HG03064 (cell line): ENCODE measurements around the gene SPAG4.

Experiments
- ATAC-seq: cut with Tn5 transposase; IDR thresholded peaks from one replicate; pipeline ENCODE4 v1.9.1; 2021; ENCODE audit warnings: low read depth; ENCODE audit not compliant: unreplicated experiment

The SPAG4 gene

DNA sequence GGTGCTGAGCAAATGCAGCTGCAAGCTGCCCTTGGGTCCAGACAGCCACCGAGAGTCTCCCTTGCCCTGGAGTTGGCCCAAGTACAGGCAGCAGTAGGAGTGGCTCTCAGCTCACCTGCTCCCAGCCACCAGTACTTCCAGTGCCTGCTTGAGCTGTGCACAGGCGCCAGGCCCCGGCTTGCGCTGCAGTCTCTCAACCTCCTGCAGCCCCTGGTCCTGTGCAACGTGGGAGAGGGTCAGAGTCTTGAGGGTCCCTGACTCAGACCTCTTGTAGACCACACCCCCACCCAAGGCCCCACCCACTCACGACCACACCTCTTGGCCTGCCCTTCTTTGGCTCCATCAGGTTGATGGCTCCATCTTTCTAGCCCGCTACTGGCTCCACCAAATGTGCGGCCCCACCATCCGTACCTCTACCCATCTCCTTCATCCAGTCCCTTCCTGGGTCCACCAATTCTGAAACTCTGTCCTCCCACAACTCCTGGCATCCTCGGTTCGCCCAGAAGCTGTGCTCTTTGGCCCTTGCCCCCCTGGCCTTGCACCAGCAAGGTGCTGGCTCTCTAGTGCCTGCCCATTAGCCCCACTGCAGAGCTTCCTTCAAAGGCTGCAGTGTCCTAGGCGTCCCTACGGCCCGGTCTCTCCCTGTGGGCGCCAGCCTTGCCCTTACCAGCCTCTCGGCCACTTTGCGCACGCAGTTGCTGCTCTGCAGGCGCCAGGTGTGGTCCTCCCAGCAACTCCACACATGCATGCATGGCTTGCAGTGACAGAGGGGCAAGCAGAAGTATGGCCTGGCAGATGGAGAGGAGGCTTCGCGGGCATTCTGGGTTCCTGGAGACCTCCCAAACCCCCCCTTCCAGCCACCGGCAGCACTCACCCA, 16.5 kb upstream of the SPAG4 start:
- no peak for ATAC-seq

DNA sequence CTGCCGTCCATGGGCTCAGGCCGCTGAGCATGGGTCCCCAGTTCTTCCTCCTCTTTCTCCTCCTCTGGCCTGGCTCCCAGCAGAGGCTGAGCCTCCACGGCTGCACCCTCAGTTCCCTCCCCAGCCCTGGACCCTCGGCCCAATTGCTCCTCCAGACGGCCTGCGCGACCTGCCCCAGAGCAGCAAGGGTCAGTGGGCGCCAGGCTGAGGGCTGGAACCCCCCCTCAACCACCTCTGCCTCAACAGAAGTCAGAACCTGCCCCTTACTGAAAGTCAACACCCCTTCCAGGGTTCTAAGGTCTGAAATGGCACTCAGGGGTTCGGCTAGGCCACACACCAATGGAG, 15.9 kb upstream of the SPAG4 start:
- no peak for ATAC-seq

DNA sequence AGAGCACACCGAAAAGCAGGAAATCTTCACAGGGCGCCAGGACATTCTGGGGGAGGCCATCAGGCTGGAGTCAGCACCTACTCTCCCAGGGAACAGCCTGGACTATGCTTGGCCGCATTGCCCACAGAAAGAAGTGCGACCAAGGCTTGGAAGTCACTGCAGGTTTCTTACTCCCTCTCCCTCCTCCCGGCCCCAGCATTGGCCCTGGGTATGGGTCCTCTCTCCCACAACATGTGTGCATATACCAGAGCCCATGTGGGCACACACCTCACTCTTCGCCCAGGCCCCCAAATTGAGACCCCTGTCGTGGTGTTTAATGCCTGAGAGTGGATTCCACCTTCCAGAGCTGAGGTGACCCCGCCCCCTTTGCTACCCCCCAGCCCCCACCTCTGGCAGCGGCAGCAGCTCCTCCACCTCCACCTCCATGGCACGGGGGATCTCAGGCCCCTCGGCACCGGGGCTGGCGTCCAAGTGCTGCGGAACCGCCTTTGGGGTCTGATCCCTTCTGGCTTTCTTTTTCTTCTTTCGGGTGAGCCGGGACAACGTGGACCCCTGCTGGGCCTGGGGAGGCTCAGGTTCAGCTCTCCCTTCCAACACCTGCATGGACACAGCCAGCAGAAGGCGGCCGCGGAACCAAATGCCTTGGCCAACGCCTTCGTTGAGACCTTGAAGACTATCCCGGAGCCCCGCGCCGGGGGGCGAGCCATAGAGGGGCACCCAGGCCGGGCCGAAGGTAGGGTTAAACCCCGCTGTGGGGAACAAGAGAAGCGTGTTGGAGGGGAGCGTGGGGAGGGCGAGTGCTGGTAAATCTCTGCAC, 15.2 kb upstream of the SPAG4 start:
- no peak for ATAC-seq

DNA sequence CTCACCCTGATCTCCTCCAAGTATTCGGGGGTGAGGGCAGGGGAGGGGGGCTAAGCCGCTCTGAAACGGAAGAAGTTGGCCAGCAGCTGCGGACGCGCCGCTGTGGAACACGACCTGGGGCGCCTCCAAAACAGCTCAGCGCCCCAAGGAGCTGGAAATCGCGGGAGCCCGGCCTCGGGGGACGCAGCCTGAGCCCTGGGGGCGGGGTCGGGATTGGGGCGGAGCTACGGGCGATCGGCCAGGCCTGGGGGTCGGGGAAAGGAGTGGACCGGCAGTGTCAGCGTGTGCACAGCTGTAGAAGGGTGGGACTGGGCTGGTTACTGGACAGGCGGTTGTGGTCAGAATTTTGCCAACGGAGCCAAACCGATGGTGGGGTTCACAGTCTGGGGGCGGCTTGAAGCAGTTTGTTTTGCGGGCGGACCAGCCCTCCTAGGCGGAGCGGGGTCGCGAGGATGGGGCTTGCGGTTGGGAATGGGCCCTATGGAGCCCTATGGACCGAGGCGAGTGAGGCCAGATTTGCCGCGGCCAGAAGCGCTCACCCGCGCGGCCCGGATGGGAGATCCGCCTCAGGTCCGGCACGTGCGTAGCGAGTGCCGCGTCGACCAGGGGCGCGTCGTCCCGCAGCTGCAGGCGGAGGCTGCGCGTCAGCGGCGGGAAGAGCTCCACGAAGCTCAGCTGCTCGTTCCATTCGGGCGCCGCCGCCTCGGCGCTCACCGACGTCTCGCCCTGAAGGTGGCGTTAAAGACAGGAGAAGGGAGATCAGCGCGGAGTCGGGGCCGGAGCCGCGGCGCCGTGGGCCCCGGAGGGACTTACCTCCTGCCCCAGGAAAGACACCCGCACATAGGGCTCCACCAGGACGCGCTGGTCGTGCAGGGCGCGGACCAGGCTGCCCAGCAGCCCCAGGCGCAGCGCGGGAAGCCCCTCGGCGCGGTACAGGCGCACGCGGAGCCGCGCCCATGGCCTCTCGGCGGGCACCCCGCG, 14.3 kb upstream of the SPAG4 start:
- peak; percentile 57 for ATAC-seq

DNA sequence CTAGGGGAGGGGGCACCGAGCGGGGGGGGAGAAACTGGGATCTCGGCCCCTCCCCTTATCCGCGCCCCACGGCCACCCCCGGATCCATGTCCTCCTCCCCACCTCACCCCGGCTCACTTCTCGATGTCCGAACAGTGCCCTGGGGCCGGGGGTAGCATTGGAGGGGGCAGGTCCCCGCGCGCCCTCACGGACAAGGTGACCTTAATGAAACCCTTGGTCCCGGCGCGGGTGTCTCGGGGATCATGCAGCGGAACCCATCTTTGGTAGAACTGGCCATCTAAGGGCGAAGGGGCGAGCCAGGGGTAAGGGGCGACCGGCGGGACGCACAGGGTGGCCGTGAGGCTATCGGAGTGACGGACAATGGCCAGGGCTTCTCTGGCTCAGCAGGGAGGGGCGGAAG, 13.6 kb upstream of the SPAG4 start:
- ATAC-seq = no peak

DNA sequence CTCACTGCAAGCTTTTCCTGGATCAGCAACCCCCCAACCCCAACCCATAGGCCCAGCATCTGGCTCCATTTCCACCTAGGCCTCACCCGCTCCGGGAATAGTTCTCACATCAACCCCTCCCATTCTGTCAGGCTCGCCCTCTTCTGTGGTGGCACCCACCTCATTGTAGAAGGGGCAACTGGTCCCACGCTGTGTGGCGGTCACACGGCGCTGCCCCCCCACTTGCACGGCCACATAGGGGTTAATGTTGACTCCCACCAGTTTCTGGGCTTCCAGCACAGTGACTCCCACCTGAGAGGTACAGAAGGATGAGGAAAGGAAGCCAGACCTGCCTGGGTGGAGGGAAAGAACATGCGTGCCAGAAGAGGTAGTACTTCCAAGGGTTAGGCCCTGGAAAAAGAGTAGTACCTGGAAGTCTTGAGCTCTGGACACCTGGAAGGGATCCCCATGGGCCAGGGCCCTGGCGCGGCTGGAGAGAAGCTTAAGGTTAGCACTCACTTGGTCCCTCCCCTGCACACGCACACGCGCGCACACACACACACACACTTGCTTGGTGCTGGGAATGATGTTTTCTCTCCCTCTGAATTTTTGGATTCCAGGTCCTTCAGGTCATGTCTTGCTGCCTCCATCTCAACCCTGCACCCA, 12.7 kb upstream of the SPAG4 start:
- no peak for ATAC-seq

DNA sequence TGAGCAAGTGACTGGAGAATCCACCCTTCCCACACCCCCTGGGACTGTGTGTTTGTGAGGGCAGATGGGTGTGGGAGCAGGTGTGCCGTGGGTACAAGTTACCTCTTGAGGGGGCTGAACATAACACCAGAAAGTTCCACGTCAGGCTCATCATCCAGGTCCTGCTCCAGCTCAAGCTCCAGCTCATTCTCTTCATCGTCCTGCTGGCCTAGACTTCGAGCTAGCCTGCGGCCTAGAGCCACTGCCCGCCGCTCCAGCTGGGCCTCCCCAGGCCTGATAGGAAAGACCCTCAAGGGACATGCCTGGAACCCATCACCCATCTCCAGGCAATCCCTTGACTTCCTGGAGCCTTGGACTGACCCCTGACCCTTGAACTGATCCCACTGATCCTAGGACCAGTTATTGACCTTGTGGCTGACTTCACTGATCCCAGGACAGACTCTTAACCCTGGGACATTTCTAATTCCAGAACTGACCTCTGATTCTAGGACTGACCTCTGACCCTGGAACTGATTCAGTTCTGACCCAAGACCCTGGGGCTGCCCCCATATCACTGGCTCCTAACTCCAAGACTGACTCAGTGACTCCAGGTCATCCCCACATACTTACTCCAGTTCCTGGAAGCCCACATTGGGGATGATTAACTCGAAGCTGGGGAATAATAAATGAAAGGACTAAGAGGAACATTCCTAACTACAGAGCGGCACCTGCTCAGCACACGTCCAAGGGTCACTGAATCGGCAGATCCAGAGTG, 11.8 kb upstream of the SPAG4 start:
- no peak for ATAC-seq

DNA sequence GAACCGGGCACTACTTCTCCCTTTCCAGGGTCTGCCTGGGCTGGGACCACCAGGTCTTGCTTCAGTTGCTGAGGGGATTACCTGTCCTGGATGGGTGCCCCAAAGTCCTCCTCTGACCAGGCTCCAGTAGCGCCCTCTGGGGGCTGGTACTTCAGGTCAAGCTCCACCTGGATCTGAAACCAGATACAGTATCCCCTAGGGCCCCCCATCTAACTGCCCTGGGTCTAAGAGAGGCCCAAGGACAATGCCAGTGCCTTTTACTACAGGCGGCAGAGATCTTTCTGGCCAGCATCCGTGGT, 11.2 kb upstream of the SPAG4 start:
- no peak for ATAC-seq

DNA sequence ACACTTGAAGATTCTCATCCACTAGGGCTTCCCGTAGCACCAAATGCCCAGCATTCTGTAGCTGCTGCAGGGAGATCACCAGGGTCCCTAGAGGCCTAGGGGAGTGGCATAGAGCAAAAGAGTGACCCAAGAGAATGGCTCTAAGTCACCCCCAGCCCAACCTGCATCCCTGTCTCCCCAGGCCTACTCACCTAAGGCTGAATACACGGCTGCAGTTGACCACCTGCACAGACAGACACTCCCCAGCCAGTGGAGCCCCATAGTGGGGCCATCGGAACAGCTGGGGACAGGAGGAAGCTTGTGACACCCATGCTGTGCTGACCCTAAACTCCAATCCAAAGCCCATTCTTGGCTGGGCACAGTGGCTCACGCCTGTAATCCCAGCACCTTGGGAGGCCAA, 9.5 kb upstream of the SPAG4 start:
- ATAC-seq = no peak

DNA sequence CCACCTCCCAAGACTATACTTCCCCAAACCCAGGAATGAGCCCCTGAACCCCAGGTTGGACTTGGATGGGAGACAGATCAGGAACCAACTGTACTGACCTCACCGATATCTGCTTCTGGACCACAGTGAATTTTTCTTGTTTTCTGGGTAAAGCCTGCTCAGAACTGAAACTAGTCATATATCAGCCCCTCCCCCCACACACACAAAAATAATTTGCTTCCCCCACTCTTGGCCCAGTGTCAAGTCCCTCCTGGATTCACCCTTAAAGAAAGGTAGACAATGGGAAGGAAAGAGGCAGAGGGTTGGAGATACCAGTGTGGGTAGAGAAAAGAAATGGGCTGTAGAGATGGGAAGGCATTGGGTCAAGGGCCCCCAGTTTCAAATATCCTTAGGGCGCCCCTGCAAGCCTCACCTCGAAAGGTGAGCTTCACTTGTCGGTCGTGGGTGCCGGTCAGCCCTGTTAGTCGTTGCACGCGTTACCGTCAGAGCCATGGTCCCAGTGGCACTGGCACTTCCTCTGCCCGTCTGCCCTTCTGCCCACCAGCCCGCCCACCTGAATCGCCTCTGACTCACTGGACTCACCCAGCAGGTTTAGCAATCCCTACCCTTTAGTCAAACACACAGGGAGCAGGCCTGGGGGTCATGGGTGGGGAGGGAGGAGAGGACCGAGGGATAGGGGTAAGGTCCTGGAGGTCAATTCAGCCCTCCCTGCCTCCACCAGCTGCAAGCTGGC, 8.5 kb upstream of the SPAG4 start:
- ATAC-seq = no peak

DNA sequence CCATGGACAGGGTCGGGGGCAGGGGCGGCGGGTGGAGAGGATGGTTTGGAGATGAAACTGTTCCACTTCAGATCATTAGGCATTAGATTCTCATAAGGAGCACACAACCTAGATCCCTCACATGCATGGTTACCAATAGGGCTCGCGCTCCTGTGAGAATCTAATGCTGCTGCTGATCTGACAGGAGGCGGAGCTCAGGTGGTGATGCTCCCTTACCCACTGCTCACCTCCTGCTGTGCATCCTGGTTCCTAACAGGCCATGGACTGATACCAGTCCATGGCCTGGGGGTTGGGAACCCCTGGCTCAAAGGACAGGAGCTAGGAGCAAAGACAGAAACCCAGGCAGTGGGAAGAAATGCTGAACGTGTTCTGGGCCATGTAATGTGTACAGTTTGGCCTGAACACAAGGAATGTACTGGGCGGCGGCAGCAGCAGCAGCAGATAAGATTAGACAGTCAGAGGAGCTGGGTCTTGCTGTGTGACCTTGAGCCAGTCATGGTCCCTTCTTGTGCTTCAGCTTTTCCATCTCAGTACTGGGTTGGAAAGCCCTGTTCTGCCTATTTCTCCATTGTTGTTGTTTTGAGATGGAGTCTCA, 4.7 kb upstream of the SPAG4 start:
- ATAC-seq = no peak

DNA sequence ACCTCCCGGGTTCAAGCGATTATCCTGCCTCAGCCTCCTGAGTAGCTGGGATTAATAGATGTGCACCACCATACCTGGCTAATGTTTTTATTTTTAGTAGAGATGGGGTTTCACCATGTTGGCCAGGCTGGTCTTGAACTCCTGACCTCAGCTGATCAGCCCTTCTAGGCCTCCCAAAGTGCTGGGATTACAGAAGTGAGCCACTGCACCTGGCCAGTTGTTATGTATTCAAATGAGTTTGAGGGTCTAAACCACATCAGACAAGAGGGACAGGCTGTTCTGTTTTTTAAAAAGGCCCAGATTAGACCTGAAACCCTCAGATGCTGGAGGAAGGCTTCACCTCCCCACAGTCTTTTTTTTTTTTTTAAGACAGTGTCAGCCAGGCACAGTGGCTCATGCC, 4.1 kb upstream of the SPAG4 start:
- ATAC-seq = no peak

DNA sequence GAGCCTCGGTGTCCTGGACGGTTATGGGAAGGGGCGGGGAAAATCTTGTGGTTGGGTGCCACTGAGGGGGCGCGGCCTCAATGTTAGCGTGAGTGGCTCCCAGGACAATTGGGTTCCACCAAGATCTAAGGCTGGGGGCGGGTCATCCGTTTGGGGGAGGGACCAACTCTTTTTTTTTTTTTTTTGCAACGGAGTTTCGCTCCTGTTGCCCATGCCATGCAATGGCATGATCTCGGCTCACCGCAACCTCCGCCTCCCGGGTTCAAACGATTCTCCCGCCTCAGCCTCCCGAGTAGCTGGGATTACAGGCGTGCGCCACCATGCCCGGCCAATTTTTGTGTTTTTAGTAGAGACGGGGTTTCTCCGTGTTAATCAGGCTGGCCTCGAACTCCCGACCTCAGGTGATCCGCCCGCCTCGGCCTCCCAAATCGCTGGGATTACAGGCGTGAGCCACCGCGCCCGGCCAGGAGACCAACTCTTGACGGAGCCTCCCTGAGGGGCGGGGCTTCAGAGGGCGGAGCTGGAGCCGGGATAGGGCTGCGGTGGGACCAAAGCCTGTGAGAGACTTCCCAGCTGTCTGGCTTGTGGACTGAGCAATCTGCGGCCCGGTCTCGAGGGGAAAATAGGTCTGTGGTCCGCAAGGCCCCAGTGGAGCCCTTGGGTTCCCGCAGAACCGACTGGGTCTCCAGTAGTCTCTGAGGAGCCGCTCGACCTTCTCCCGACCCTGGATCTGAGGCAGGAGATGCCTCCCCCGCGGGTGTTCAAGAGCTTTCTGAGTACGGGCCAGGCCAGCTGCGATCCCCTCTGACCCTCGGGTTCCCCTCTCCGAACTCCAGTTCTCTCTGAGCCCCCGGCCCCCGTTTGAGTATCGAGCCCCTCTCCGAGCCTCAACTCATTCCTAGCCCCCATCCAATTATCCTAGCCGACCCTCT, 1.1 kb downstream of the SPAG4 start:
- ATAC-seq = no peak

DNA sequence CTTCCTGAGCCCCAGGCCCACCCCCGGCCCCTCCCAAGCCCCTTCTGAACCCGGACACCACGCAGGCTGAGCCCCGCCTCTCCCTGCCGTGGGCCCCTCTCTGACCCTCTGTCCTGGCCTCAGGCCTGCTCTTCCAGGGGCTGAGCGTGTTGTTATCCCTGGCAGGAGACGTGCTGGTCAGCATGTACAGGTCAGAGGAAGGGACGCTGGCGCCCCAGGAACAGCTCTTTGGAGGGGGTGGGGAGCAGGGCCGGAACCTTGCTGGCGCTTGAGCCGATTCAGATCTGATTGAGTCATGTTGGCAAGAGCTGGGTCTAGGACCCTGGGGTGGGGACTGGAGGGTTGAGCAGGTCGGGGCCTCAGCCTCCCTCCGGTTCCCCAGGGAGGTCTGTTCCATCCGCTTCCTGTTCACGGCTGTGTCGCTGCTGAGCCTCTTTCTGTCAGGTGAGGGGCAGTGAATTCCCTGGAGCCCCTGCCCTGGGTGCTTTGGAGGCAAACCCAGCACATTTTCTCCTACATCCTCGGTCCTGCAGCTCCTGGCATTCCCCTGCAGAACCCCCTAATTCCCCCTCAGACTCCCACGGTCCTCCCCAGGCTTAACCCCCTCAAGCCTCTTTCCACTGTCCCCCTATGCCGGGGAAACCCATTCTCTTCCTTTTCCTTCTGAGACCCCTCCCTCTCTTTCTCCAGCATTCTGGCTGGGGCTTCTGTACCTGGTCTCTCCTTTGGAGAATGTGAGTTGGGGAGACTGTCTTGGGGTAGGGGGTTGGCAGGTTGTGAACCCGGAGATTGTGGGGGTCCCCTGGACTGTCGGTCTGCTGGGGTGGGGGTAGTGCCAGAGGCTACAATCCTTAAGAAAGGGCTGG, 2.0 kb downstream of the SPAG4 start:
- no peak for ATAC-seq

DNA sequence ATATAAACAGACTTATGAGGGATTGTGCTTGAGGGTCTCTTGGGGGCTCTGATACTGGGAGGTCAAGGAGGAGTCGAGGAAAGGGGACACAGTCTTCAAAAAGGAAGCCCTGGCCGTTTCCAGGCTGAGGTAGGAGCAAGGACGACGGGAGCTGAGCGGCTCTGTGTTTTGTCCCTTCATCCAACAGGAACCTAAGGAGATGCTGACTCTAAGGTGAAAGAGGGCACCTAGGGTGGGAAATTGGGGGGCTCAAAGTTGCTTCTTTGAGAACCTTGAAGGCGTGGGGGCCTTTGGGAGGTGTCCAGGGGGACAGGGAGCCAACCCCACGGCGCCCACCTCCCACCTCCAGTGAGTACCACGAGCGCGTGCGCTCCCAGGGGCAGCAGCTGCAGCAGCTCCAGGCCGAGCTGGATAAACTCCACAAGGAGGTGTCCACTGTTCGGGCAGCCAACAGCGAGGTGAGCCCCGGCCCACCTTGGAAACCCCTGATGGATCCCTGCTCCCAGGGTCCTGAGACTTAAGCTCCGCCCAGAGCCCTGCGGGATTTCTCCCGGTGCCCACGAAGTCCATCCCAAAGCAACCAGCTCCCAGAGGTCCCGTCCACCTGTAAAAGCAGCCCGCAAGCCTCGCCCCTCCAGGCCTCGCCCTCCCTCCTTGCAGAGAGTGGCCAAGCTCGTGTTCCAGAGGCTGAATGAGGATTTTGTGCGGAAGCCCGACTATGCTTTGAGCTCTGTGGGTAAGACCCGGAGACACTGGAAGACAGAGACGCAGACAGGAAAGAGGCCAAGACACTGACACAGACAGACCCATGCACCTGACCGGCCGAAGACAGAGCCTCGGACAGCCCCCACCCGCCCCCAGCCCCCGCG, 2.9 kb downstream of the SPAG4 start:
- ATAC-seq = no peak
